Upper lobe of left lung (tissue), 4 donors: ENCODE data around the gene TBC1D24.
A peak's percentile ranks its signal among the peaks of the same experiment; 100 is the strongest.

Experiments
- EP300 ChIP-seq, 4 donors: sonication (generic); formaldehyde crosslinking; IDR thresholded peaks; one replicate each; pipeline ENCODE4 v1.5.1; 2017; ENCODE audit warnings: antibody characterized with exemption in 4 of 4, control low read depth in 2 of 4
- POLR2A ChIP-seq, 4 donors: fragments of 450-650 bp; IDR thresholded peaks; one replicate each; pipeline ENCODE4 v1.5.1; 2016 to 2017; ENCODE audit warnings: antibody characterized with exemption in 4 of 4, mild to moderate bottlenecking in 2 of 4
- TF ChIP-seq, protein P1 (sequence below), 6 experiments: fragments of 450-650 bp in 4 of 6; fragments of 200-600 bp in 2 of 6; sonication (generic) in 2 of 6; IDR thresholded peaks; one replicate each; pipeline ENCODE4 v1.5.1; 2016 to 2019; ENCODE audit warnings: antibody characterized with exemption in 6 of 6

DNA sequence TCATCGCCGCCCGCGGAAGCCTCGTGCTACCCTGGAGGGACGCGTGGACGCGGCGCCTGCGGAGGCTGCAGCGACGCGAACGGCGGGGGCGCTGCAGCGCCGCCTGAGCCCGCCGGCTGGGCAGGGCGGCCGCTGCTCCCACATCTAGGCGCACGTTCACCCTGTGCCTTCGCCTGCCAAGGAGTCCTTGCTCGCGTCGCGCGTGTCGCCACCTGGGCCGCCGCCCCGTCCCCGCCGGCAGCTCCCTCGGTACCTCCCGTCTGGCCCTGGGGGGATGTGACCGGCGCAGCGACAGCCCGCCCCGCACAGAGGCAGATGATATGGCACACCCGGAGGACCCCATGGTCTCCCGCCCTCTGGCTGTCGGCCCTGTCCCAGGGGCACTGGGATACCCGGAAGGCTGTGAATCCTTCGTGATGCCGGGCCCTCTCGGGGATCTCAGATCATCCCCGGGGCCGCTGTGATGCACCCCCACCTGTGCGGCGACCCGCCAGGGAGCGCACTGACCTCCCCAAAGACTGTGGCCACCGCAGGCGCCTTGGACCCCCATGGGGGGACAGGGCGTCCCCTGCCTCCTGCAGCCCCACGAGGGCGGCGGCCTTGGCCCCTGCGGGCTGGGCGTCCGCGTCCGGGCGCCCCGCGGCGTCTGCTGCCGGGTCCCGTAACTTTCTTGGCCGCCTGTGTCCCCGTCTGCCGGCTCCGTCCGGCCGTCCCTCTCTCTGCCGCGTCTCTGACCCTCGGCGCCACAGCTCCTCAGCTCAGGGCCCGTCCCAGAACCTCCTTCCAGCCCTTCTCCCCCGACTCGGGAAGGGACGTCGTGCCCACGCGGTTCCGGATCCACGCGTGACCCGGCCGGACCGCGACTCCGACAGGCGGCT is 689 bp upstream of the TBC1D24 start:
- TF ChIP-seq, protein P1, sequence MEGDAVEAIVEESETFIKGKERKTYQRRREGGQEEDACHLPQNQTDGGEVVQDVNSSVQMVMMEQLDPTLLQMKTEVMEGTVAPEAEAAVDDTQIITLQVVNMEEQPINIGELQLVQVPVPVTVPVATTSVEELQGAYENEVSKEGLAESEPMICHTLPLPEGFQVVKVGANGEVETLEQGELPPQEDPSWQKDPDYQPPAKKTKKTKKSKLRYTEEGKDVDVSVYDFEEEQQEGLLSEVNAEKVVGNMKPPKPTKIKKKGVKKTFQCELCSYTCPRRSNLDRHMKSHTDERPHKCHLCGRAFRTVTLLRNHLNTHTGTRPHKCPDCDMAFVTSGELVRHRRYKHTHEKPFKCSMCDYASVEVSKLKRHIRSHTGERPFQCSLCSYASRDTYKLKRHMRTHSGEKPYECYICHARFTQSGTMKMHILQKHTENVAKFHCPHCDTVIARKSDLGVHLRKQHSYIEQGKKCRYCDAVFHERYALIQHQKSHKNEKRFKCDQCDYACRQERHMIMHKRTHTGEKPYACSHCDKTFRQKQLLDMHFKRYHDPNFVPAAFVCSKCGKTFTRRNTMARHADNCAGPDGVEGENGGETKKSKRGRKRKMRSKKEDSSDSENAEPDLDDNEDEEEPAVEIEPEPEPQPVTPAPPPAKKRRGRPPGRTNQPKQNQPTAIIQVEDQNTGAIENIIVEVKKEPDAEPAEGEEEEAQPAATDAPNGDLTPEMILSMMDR (IDR thresholded peaks at IDR 0.05): peak; percentile 22 to 66 (median 52)
- no peak for TF ChIP-seq POLR2A (IDR thresholded peaks at IDR 0.05)
- no peak for TF ChIP-seq EP300 (IDR thresholded peaks at IDR 0.05)
